ENCODE results near the gene DNAH10. TPM values are rescaled to one million over a fixed set of nuclear protein-coding genes. Genes with fewer than 3 reads are reported as not detected.

Gene DNAH10
- total RNA-seq, 1 donor from 2014 or later, result 1.0 TPM

DNA sequence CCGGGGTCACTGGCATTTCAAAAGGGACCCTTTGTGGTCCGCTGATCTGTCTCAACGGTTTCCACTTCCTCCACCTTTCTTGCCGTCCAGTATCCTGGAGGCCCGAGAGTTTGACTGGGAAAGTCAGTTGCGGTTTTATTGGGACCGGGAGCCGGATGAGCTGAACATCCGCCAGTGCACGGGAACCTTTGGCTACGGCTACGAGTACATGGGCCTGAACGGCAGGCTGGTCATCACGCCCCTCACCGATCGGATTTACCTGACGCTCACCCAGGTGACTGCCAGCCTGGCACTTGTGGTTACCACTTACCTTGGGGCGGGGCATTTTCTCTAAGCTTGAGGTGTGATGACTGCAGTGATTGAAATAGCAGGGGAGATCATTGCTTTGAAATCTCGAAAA lies 83.8 kb downstream of the DNAH10 start:
- peaks cover 7% of the 10 kb centered on the region for H3K27me3 Mint-ChIP-seq
- TF ChIP-seq, protein P1, sequence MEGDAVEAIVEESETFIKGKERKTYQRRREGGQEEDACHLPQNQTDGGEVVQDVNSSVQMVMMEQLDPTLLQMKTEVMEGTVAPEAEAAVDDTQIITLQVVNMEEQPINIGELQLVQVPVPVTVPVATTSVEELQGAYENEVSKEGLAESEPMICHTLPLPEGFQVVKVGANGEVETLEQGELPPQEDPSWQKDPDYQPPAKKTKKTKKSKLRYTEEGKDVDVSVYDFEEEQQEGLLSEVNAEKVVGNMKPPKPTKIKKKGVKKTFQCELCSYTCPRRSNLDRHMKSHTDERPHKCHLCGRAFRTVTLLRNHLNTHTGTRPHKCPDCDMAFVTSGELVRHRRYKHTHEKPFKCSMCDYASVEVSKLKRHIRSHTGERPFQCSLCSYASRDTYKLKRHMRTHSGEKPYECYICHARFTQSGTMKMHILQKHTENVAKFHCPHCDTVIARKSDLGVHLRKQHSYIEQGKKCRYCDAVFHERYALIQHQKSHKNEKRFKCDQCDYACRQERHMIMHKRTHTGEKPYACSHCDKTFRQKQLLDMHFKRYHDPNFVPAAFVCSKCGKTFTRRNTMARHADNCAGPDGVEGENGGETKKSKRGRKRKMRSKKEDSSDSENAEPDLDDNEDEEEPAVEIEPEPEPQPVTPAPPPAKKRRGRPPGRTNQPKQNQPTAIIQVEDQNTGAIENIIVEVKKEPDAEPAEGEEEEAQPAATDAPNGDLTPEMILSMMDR (IDR thresholded peaks at IDR 0.05; ENCODE audit: unreplicated experiment), result no peak
- H3K27ac Mint-ChIP-seq, result no peak overlapping the region
- no peaks in the 10 kb centered on the region for H3K9me3 Mint-ChIP-seq (ENCODE audit: low read depth)
- H3K4me1 Mint-ChIP-seq (ENCODE audit: low read depth), result no peaks in the 10 kb centered on the region
- DNase-seq (ENCODE audit: low spot score, unreplicated experiment), result no peak
- H3K4me3 Mint-ChIP-seq (ENCODE audit: low read depth), result no peak overlapping the region
- H3K36me3 Mint-ChIP-seq (ENCODE audit: insufficient read depth), result no peaks in the 10 kb centered on the region

DNA sequence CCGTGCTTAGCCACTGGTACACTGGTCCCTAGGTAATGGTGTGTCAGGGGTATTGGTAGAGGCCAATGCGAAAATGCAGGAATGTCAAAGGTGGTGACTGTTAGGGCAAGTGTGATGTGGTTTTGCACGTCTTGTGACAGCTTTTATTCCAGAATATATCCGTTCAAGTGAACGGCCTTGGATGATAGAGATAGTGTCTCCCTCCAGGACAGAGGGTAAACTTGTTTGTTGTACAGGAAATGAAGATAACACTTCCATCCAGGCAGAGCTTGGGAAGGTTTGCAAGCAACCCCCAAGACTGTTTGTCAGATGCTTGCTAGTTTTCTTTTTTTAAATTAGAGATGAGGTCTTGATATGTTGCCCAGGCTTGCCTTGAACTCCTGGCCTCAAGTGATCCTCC lies 84.2 kb downstream of the DNAH10 start:
- no peak overlapping the region for H3K27ac Mint-ChIP-seq
- H3K27me3 Mint-ChIP-seq, result peaks cover 4% of the 10 kb centered on the region
- TF ChIP-seq, protein P1 (IDR thresholded peaks at IDR 0.05; ENCODE audit: unreplicated experiment), result no peak
- H3K9me3 Mint-ChIP-seq (ENCODE audit: low read depth), result no peaks in the 10 kb centered on the region
- no peaks in the 10 kb centered on the region for H3K36me3 Mint-ChIP-seq (ENCODE audit: insufficient read depth)
- no peaks in the 10 kb centered on the region for H3K4me1 Mint-ChIP-seq (ENCODE audit: low read depth)
- no peak overlapping the region for H3K4me3 Mint-ChIP-seq (ENCODE audit: low read depth)
- DNase-seq (ENCODE audit: low spot score, unreplicated experiment), result no peak

DNA sequence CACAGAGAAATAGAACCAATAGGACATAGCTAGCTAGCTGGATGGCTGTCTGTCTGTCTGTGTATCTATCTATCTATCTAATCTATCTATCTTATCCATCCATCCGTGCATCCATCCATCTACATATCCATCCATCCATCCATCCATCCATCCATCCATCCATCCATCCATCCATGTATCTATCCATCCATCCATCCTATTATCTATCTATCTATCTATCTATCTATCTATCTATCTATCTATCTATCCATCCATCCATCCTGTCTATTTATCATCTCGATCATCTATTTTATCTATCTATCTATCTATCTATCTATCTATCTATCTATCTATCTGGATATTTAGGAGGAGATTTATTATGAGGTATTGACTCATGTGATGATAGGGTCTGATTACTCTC lies 84.9 kb downstream of the DNAH10 start:
- TF ChIP-seq, protein P1 (IDR thresholded peaks at IDR 0.05; ENCODE audit: unreplicated experiment), result no peak
- peaks cover 5% of the 10 kb centered on the region for H3K27me3 Mint-ChIP-seq
- no peak overlapping the region for H3K4me3 Mint-ChIP-seq (ENCODE audit: low read depth)
- H3K27ac Mint-ChIP-seq, result no peak overlapping the region
- H3K36me3 Mint-ChIP-seq (ENCODE audit: insufficient read depth), result no peaks in the 10 kb centered on the region
- DNase-seq (ENCODE audit: low spot score, unreplicated experiment), result no peak
- H3K9me3 Mint-ChIP-seq (ENCODE audit: low read depth), result no peaks in the 10 kb centered on the region
- H3K4me1 Mint-ChIP-seq (ENCODE audit: low read depth), result no peaks in the 10 kb centered on the region

DNA sequence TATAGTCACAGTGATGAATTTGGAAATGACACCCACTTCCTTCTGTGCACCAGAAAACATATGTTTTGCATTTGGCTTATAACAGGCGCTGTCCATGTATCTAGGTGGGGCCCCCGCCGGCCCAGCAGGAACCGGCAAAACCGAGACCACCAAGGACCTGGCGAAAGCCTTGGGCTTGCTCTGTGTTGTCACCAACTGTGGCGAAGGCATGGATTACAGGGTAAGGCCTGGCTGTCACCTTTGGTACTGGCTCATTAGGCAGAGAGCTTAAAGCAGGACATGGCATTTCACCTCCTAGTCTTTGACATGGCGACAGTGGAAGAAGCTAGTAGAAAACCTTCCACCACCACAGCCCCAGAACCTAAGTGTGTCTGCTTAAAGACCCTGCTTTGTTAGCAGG lies 85.8 kb downstream of the DNAH10 start:
- Mint-ChIP-seq H3K9me3 (ENCODE audit: low read depth) (no peaks in the 10 kb centered on the region), H3K4me1 (ENCODE audit: low read depth) (no peaks in the 10 kb centered on the region), H3K4me3 (ENCODE audit: low read depth) (no peak overlapping the region), H3K36me3 (ENCODE audit: insufficient read depth) (no peaks in the 10 kb centered on the region), H3K27ac (no peak overlapping the region), H3K27me3 (peaks cover 6% of the 10 kb centered on the region)
- TF ChIP-seq, protein P1 (IDR thresholded peaks at IDR 0.05; ENCODE audit: unreplicated experiment), result no peak
- no peak for DNase-seq (ENCODE audit: low spot score, unreplicated experiment)

DNA sequence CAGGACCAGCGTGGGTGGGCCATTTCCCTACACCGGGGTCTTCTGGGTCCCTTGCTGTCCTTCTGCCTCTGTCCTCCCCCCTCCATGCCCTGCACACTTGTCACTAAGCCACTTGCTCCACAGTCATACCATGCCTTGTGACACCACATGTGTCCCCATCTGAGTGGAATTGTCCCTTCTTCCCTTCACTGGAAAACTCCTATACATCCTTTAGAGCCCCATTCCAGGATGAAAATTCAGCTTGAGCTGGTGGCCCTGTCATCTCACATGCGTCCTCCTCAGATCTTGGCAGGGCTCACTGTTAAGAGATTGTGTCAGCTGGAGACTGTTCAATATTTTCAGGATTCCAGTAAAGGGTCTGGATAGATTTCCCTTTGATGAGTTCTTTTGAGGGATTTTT lies 87.4 kb downstream of the DNAH10 start:
- TF ChIP-seq, protein P1 (IDR thresholded peaks at IDR 0.05; ENCODE audit: unreplicated experiment), result no peak
- Mint-ChIP-seq H3K9me3 (ENCODE audit: low read depth) (no peaks in the 10 kb centered on the region), H3K27ac (no peak overlapping the region), H3K27me3 (peaks cover 12% of the 10 kb centered on the region), H3K36me3 (ENCODE audit: insufficient read depth) (no peaks in the 10 kb centered on the region), H3K4me3 (ENCODE audit: low read depth) (no peak overlapping the region), H3K4me1 (ENCODE audit: low read depth) (no peaks in the 10 kb centered on the region)
- no peak for DNase-seq (ENCODE audit: low spot score, unreplicated experiment)

Measured in progenitor cell of endocrine pancreas (in vitro differentiated cells).